Ecto neural progenitor cell (in vitro differentiated cells): ENCODE measurements around the gene LAIR2.
"Not testable (repeated sequence)": the region's sequence is repeated elsewhere in the genome, so short reads cannot be mapped to it uniquely, and the experiment has no call there.

Experiments used
- DNase-seq: peaks from one replicate; pipeline ENCODE4 v3.0.0-alpha.2; 2018; ENCODE audit warnings: low spot score

Gene LAIR2

DNA sequence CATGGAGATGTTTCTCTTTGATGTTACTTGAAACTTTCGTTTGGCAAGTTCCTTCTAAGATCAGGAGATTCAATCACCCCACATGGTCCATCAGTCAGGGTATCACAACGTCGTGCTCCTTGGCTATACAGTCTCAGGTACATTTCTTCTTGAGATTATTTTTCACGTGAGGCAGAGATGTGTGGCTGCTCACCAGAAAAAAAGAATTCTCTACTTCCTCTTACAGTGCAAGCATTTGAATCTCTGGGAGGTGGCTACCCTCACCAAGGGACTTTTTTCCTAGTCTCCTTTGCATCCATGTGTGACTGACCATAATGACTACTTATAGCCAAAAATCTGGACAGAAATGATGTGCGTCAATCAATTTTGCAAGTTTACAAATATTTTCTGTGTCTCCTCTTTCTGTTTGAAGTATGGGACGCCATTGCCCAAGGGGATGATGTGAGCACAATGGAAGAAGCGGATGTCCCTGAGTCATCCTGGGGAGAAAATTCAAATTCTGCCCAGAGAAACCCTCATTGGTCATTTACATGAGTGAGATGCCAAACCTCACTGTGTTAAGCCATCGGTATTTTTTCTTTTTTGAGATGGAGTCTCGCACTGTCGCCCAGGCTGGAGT is 8.6 kb upstream of the LAIR2 start:
- no peak for DNase-seq

DNA sequence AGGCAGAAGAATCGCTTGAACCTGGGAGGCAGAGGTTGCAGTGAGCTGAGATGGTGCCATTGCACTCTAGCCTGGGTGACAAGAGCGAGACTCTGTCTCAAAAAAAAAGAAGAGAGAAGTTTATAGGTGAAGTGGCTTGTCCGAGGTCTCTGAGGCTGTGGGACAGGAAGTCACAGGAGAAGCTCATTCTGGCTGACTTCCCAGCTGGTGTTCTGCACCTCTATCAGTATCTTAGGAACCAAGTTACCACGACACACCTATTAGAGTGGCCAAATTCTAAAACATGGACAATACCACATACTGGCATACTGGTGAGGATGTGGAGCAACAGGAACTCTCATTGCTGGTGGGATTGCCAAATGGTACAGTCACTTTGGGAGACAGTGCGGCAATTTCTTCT is 7.3 kb upstream of the LAIR2 start:
- not testable (repeated sequence) for DNase-seq

DNA sequence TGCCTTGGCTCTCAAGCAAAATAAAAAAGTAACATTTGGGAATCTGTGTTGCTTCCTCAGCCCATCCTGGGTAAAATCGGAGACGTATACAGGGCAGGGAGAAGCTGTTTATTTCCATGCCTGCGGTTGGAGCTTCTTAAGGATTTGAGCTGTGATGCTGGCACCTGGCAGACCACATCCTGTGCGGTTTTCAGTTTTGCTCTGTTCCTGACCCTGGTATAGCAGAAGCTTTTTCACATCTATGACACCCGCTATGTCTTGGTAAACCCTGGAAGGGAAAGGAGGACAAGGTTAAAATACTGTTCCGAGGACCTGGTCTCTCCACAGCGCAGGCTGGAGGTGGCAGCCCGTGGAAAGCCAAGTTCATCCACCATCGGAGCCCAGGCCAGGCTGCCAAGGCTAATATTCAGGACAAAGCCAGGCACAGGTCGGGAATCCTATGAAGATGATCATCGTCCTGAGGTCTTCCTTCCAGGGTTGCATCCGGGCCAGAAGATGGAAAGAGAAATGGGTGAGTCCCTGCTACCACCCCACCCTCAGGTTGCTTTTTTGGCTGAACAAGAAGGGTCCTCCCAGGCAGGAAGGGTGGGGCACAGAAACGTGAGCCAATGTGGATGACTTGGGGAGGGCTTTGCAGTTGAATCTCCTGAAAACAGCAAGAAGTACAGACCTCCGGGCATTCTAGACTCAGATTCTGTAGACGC is 4.7 kb upstream of the LAIR2 start:
- not testable (repeated sequence) for DNase-seq

GRCh38 chr19:54498451-54498772 is 4.2 kb upstream of the LAIR2 start:
- not testable (repeated sequence) for DNase-seq

GRCh38 chr19:54505542-54505941 is 2.9 kb downstream of the LAIR2 start:
- not testable (repeated sequence) for DNase-seq

DNA sequence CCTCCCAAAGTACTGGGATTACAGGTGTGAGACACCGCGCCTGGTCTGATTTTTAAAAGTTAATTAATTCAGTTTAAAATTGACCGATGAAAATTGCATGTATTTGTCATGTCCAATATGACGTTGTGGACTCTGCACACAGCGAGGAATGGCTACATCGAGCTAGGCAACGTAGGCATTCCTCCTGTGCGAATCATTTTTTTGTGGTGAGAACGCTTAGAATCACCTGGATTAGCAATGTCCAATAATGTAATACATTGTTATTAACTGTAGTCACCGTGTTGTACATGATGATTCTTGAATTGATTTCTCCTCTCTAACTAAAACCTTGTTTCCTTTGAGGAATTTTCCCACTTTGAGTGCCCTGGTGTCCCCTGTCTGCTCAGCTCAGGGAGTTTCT is 3.4 kb downstream of the LAIR2 start:
- DNase-seq: no peak

- DNase-seq: not testable (repeated sequence)
Observed at GRCh38 chr19:54507038-54507717, 4.5 kb downstream of the LAIR2 start.

GRCh38 chr19:54507824-54508223 is 5.2 kb downstream of the LAIR2 start:
- DNase-seq: no peak

DNA sequence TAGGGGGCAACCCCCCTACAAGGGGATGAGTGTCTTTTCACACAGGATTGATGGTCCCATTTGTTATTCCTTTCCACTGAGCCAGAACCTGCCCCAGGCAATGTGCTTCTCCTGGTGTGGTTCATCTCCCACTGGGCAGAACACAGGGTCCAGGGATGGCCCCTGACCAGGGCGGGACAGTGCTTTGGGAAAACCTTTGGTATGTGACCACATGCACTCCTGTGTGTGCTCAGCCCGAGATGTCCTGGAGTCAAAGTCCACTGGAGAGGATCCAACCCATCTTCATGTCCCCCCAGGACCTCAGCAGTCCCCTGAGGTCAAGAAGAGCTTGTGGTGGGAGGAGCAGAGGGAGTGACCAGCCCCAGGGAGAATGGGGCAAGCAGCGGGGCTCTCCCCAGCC is 5.9 kb downstream of the LAIR2 start:
- DNase-seq: not testable (repeated sequence)

DNA sequence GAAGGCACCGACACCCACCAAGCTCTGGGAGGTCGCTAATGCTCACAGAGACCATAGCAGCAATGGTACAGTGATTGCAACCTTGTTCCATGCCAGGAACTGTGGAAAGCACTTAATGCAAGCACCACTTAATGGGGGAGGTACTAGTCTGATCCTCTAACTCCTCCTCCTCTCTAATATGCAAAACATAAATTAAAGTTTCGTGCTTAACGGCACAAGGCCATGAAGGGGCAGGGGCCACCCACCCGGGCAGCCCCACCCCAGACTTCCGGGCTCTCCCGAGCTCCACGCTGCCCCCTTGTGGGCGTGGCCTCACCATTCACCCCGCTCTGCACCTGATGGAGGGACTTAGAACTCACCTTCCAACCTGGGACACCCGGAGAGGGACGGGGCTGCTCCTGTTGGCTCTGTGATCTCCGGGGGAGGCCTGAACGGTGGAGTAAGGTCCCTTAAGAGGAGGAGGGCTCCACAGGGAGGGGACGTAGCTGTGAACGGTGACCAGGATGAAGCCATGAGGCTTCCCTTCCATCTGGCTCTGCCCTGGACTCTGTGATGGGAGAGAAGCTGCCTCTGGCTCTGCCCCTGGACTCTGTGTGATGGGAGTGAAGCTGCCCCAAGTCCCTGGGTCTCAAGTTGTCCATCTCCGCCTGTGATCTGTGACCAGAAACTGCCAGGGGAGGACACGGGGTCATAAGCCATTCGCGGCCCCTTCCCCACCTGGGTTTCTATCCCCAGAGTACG is 6.7 kb downstream of the LAIR2 start:
- DNase-seq: not testable (repeated sequence)

GRCh38 chr19:54515156-54515555 is 12.5 kb downstream of the LAIR2 start:
- no peak for DNase-seq

- peak; percentile 52 for DNase-seq
Observed at GRCh38 chr19:54517483-54517882, 14.9 kb downstream of the LAIR2 start.

- no peak for DNase-seq
Observed at GRCh38 chr19:54518844-54519243, 16.2 kb downstream of the LAIR2 start.

- no peak for DNase-seq
Observed at GRCh38 chr19:54521022-54521859, 18.6 kb downstream of the LAIR2 start.

DNA sequence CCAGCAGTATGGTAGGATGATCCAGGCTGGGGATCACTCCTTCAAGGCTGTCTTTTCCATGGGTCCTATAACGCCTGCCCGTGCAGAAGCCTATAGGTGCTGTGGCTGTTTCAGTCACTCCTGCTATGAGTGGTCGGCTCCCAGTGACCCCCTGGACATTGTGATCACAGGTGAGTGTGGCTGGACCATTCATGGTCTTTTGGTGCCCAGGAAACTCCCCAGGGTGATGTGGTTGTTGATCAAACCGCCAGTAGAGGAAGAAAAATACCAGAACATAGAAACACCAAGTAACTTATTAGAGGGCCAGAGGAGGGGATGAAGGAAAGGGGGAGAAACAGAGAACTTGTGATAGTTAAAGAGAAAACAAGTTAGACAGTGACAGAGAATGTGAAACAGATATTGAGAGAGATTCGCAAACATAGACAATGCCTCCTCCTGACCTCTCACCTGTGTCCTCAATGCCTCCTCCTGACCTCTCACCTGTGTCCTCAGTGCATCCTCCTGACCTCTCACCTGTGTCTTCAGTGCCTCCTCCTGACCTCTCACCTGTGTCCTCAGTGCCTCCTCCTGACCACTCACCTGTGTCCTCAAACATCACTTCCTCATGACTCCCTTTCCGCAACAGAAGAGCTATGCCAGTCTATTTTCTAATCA is 19.4 kb downstream of the LAIR2 start:
- DNase-seq: no peak

DNA sequence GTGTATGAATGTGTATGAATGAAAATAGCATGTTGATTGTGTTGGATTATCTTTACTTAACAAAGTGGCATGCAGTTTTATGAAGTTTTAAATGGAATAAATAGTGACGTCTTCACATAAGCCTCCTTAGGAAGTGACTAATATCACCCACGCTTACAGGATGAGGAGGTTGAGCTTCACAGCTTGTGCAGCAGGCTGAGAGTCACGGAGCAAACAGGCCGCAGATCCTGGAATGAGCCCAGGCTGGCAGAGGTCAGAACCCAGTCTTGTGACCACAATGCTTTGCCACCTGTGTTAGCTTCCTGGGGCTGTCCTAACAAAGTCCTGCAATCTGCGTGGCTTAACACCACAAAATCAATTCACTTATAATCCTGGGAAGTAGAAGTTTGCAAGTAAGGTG is 20.8 kb downstream of the LAIR2 start:
- DNase-seq: no peak

DNA sequence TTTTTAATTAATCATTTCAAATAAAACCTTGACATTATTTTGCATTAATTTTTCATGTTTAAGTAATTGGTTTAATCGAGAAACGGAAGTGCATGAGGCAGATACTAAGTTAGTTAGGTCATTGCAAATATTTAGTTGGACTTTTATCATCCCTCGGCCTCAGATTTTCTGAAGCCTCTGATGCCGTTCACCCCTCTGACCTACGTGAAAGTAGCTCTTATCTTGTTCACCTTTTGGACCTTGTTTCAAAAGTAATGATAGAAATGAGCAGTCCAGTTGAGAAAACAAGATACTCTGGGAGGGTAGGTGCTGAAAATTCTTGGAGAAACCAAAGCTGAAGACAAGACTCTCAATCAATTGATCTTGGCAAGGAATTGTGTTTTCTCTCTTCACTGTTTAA is 23.0 kb downstream of the LAIR2 start:
- DNase-seq: no peak

DNA sequence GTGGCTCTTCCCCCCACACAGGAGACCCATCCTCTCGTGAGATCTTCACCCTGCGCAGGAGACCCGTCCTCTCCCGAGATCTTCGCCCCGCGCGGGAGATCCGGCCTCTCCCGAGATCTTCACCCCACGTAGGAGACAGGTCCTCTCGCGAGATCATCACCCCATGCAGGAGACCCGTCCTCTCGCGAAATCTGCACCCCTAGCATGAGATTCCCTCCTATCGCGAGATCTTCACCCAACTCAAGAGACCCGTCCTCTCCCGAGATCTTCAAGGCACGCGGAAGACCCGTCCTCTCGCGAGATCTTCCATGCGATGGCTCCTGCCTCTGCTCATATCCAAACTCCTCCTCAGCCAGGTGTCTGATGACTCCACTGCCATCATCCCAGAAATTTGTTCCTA is 24.3 kb downstream of the LAIR2 start:
- no peak for DNase-seq

GRCh38 chr19:54530866-54531265 is 28.2 kb downstream of the LAIR2 start:
- DNase-seq: no peak

GRCh38 chr19:54532528-54532927 is 29.9 kb downstream of the LAIR2 start:
- DNase-seq: no peak

DNA sequence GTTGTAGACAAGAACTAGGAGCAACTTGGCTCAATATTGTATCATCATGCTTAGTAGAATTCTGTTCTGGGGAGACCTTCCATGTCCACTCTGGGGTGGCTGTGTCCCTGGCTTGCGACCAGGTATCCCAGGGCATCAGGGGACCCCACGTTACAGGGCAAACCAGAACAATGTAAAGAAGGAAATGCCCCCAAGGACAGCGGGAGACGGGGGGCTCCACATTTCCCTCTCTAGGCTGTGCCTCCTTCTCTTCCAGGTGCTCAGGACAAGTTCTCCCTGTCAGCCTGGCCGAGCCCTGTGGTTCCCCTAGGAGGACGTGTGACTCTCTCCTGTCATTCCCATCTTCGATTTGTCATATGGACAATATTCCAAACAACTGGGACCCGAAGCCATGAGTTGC is 30.8 kb downstream of the LAIR2 start:
- no peak for DNase-seq
